RWPE2 (cell line): ENCODE measurements around the gene IFIT5.

Source experiments
- ATAC-seq: fragments of 200-7000 bp; cut with Tn5 transposase; 3 replicates; pipeline ENCODE4 v1.9.1; 2021; ENCODE audit warnings: low read depth
- DNase-seq: peaks from one replicate; pipeline ENCODE4 v3.0.0-alpha.2; 2020; ENCODE audit warnings: low spot score
- H3K27ac ChIP-seq: fragments of 450-650 bp; 2 replicates; pipeline ENCODE4 v1.5.1; 2017; ENCODE audit warnings: mild to moderate bottlenecking; ENCODE audit not compliant: poor library complexity, severe bottlenecking
- H3K27me3 ChIP-seq: fragments of 250-450 bp; sonication (Bioruptor Pico); 2 replicates; pipeline ENCODE4 v1.5.1; 2021; ENCODE audit warnings: mild to moderate bottlenecking, moderate library complexity; ENCODE audit not compliant: insufficient read depth, poor library complexity, severe bottlenecking
- H3K36me3 ChIP-seq: fragments of 250-450 bp; sonication (Bioruptor Pico); 2 replicates; pipeline ENCODE4 v1.5.1; 2020; ENCODE audit warnings: low read depth, mild to moderate bottlenecking, moderate library complexity
- H3K4me1 ChIP-seq: fragments of 250-450 bp; sonication (Bioruptor Pico); 2 replicates; pipeline ENCODE4 v1.5.1; 2021; ENCODE audit warnings: mild to moderate bottlenecking, moderate library complexity; ENCODE audit not compliant: insufficient read depth, poor library complexity, severe bottlenecking
- H3K4me3 ChIP-seq: fragments of 250-450 bp; sonication (Bioruptor Pico); 2 replicates; pipeline ENCODE4 v1.5.1; 2021; ENCODE audit warnings: mild to moderate bottlenecking, moderate library complexity; ENCODE audit not compliant: severe bottlenecking
- H3K9me3 ChIP-seq: fragments of 250-450 bp; sonication (Bioruptor Pico); 2 replicates; pipeline ENCODE4 v1.5.1; 2021; ENCODE audit warnings: mild to moderate bottlenecking, moderate library complexity; ENCODE audit not compliant: severe bottlenecking
- TF ChIP-seq, protein P1 (sequence below): fragments of 450-650 bp; IDR thresholded peaks from one replicate; pipeline ENCODE4 v1.5.1; 2017; ENCODE audit warnings: mild to moderate bottlenecking, moderate library complexity; ENCODE audit not compliant: poor library complexity, severe bottlenecking

IFIT5 gene

DNA sequence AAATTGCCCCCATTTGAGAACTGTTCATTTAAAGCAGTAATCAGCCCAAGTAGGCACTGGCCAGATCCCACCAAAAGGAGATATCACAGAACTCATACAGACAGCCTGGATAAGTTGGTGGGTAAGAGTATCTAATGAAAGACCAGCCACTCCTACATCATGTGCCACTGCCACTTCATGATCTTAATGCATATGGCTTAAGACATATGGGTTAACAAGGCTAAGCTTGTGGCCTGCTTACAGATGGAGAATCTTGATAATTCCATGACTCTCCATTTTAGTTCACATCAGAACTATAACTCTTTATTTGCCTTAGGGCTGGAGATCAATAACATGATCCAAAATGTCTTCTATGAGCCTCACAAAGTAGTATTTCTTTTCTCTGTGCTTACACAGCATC lies 43.3 kb upstream of the IFIT5 start:
- H3K27ac ChIP-seq: no peak overlapping the region
- no peaks in the 10 kb centered on the region for H3K27me3 ChIP-seq
- ATAC-seq (no peak), DNase-seq (no peak)
- no peaks in the 10 kb centered on the region for H3K36me3 ChIP-seq
- no peaks in the 10 kb centered on the region for H3K9me3 ChIP-seq
- H3K4me3 ChIP-seq: no peak overlapping the region
- peaks cover 11% of the 10 kb centered on the region for H3K4me1 ChIP-seq
- TF ChIP-seq, protein P1, sequence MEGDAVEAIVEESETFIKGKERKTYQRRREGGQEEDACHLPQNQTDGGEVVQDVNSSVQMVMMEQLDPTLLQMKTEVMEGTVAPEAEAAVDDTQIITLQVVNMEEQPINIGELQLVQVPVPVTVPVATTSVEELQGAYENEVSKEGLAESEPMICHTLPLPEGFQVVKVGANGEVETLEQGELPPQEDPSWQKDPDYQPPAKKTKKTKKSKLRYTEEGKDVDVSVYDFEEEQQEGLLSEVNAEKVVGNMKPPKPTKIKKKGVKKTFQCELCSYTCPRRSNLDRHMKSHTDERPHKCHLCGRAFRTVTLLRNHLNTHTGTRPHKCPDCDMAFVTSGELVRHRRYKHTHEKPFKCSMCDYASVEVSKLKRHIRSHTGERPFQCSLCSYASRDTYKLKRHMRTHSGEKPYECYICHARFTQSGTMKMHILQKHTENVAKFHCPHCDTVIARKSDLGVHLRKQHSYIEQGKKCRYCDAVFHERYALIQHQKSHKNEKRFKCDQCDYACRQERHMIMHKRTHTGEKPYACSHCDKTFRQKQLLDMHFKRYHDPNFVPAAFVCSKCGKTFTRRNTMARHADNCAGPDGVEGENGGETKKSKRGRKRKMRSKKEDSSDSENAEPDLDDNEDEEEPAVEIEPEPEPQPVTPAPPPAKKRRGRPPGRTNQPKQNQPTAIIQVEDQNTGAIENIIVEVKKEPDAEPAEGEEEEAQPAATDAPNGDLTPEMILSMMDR: no peak

DNA sequence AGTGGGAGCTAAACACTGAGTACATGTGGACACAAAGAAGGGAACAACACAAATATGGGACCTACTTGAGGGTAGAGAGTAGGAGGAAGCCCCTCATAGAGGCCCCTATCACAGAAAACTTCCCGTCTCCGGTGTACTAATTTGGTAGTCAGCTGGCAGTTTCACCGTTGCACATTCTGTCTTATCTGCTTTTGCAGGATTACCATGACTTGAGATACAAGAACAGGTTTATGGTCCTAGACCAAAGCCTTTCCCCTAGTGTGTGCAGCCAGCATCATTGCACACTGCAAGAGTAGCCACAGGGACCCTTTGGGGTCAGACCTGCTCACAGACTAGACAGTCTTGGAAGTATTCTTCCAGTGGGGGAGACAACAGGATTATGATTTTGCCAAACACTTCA lies 42.4 kb upstream of the IFIT5 start:
- no peak for ATAC-seq

DNA sequence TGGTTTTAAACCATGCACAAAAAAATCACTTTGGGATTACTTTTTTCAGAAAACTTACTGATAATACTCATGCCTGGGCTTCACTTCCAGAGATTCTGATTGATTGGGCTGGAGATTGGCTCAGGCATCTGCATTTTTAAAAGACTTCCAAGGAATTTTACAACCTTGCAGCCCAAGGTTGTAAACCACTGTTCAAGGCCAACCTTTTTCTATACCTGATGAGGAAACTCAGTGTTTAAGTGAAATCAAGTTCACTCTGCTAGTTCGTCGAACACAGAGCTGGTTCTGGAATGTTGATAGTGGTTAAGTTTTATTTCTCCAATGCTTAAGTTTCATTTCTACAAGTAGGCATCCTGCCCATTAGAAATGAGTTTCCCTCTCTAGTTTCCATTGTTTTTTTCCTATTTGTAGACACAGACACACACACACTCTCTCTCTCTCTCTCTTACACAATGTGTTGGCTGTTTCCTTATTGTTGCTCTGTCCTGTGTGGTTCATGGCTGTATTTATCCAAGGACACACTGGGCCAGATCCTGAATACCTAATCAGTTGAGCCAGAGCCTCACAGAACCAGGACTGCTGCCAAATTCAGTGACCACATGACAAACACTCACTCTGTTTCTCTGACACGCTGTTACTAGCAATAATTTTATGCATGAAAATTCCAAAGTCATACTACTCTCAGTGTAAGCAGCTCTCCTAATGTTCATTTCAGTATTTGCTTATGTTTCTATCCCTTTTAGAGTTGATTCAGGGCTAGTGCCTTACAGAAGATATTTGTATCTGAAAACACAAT lies 40.3 kb upstream of the IFIT5 start:
- DNase-seq: no peak
- peaks cover 11% of the 10 kb centered on the region for H3K4me1 ChIP-seq
- H3K36me3 ChIP-seq: no peaks in the 10 kb centered on the region

More for the DNA sequence above, 42.4 kb upstream of the IFIT5 start:
- DNase-seq: no peak
- H3K9me3 ChIP-seq: no peaks in the 10 kb centered on the region
- TF ChIP-seq, protein P1: no peak
- no peaks in the 10 kb centered on the region for H3K27me3 ChIP-seq
- peaks cover 11% of the 10 kb centered on the region for H3K4me1 ChIP-seq
- H3K4me3 ChIP-seq: no peak overlapping the region
- H3K36me3 ChIP-seq: no peaks in the 10 kb centered on the region
- no peak overlapping the region for H3K27ac ChIP-seq

DNA sequence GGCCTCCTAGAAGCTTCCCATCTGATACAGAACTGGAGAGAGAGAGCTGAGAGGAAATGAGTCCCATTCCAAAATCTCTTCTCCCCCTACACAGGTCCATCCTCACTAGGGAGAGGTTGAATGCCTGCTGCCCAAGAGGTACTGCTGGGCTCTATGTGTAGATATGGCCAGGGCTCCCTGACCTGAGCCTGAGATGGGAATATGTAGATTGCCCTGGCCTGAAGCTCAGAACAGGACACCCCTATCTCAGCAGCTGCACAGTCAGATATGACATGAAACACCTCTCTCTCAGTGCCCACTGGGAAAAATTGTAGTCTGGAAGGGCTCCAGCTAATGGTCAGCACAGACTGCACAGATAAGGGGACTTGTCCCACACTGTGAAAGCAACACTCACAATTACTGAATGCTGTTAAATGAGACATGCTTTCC lies 39.6 kb upstream of the IFIT5 start:
- ATAC-seq (peak; percentile 28; the same call in 2 of the 3 replicates), DNase-seq (no peak)
- peaks cover 11% of the 10 kb centered on the region for H3K4me1 ChIP-seq
- no peaks in the 10 kb centered on the region for H3K9me3 ChIP-seq
- TF ChIP-seq, protein P1: no peak
- no peaks in the 10 kb centered on the region for H3K36me3 ChIP-seq
- peak overlapping the region; percentile 29 for H3K27ac ChIP-seq
- no peaks in the 10 kb centered on the region for H3K27me3 ChIP-seq
- H3K4me3 ChIP-seq: no peak overlapping the region

More for the DNA sequence above, 40.3 kb upstream of the IFIT5 start:
- H3K27ac ChIP-seq: peak overlapping the region; percentile 29
- no peaks in the 10 kb centered on the region for H3K27me3 ChIP-seq
- no peaks in the 10 kb centered on the region for H3K9me3 ChIP-seq
- TF ChIP-seq, protein P1: no peak
- peak; percentile 85 for ATAC-seq
- H3K4me3 ChIP-seq: no peak overlapping the region
